Measurements from ENCODE around the gene NOXA1. TPM values are rescaled to one million over a fixed set of nuclear protein-coding genes. Genes with fewer than 3 reads are reported as not detected.

Gene NOXA1
- polyA plus RNA-seq, 3 donors, result 1.3 to 9.4 (median 1.6) TPM

- Mint-ChIP-seq H3K9me3 (peaks cover 2 to 35% (median 17%) of the 10 kb centered on the region in 7 donors), H3K27me3 (ENCODE audit: low read depth in 3 of 3) (peaks cover 0 to 4% (median 2%) of the 10 kb centered on the region in 3 donors)
- WGBS (ENCODE audit: insufficient coverage), result 99% methylated on average over 30 of the region's 37 CpGs
Observed at GRCh38 chr9:137374131-137374845, 48.9 kb upstream of the NOXA1 start.

More at GRCh38 chr9:137374131-137374845, 48.9 kb upstream of the NOXA1 start:
- H3K79me2 ChIP-seq (ENCODE audit: insufficient read depth, low read length), result no peaks in the 10 kb centered on the region
- H3K4me1 Mint-ChIP-seq, result no peaks in the 10 kb centered on the region
- no peaks in the 10 kb centered on the region for H3K4me1 ChIP-seq (ENCODE audit: control insufficient read depth in 1 of 2, insufficient read depth in 2 of 2, low read length in 2 of 2)
- intact Hi-C loops (cut with micrococcal nuclease), result no loop called here
- H3K9me3 ChIP-seq (replicated peaks in 1 of 2; ENCODE audit: control insufficient read depth in 1 of 2, insufficient read depth in 1 of 2, low read length in 2 of 2), result peaks cover 13 to 27% of the 10 kb centered on the region in 2 donors
- H3K4me3 ChIP-seq (replicated peaks in 1 of 3; ENCODE audit: low read depth in 2 of 3, low read length in 3 of 3), result no peak overlapping the region
- no peak overlapping the region for H3K27ac ChIP-seq (ENCODE audit: low read depth in 1 of 2, low read length in 2 of 2)
- peaks cover 0 to under 1% of the 10 kb centered on the region in 2 donors for H3K36me3 Mint-ChIP-seq
- TF ChIP-seq CTCF (IDR thresholded peaks at IDR 0.05), result no peak
- no peak overlapping the region for H3K9ac ChIP-seq (ENCODE audit: insufficient read depth, low read length, poor library complexity, severe bottlenecking)
- H4K20me1 ChIP-seq (ENCODE audit: insufficient read depth, low read length), result no peaks in the 10 kb centered on the region
- no peak overlapping the region for H3K4me2 ChIP-seq (replicated peaks; ENCODE audit: extremely low read depth, low read length, poor library complexity, severe bottlenecking)
- H3K36me3 ChIP-seq (replicated peaks in 1 of 2; ENCODE audit: control insufficient read depth in 1 of 2, insufficient read depth in 2 of 2, low read length in 2 of 2), result no peaks in the 10 kb centered on the region
- H3K27me3 ChIP-seq (ENCODE audit: control insufficient read depth in 2 of 2, insufficient read depth in 2 of 2, low read length in 2 of 2), result no peaks in the 10 kb centered on the region
- H3K27ac Mint-ChIP-seq, result no peak overlapping the region
- no peak overlapping the region for H2AFZ ChIP-seq (ENCODE audit: insufficient read depth, low read depth, low read length, poor library complexity, severe bottlenecking)
- no peak overlapping the region for H3K4me3 Mint-ChIP-seq
- no peak for DNase-seq
